ENCODE measurements around the gene NHLRC4. TPM values are rescaled to one million over a fixed set of nuclear protein-coding genes. Genes with fewer than 3 reads are reported as not detected.

Gene NHLRC4
- total and polyA plus RNA-seq, 2 of the 4 experiments (the other 2 are of a cell fraction), result 0.72 to 0.84 TPM

DNA sequence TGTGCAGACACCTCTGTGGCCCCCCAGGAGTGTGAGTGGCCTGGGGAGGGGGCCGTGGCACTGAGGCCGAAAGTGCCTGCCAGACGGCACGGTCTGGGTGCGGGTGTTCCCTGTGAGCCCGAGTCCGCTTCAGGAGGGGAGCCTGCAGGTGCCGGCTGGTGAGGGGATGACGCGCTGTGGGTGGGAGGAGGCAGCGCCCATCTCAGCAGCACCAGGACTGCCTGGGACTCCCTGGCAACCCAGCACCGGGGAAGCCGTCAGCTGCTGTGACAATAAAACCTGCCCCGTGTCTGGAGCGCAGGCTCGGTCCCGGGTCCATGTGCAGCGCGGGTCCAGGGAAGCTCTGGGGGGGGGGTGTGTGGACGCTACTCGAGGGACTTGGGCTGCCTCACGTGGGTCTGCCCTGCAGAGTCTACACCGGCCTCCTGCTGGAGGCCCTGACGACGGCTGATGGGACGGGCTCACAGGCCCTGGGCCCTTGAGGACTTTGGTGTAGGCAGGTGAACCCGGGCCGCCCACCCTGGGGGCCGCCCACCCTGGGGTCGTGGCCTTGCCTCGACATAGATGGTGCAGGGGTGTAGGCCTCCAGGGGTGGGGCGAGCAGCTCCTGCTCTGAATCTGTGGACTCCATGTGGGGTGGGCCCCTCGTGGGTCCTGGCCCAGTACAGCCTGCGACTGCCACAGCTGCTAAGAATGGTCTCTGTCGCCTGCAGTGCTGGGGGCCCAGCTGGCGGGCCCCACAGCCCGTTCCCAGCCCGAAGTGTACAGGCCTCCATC, 17.2 kb downstream of the NHLRC4 start:
- no TSS peak for BruUV-seq (replicated peaks)
- ATAC-seq (ENCODE audit: low read depth) (no peak), DNase-seq (no peak)
- 58% methylated on average over 8 of the region's 38 CpGs; no CpG with 5 or more reads in 1 of the 2 experiments for WGBS, 2 experiments (ENCODE audit: extremely low coverage in 2 of 2, insufficient read length in 1 of 2)
- Histone ChIP-seq H4K91ac (ENCODE audit: insufficient read depth, low read depth, low read length) (no peak overlapping the region), H3K79me1 (ENCODE audit: low read depth in 1 of 2, low read length in 2 of 2) (peaks cover 9 to 27% of the 10 kb centered on the region in 2 experiments; a peak in 3 of 4 replicates), H3K4me2 (ENCODE audit: low read depth, low read length) (no peak overlapping the region), H3K27me3 (ENCODE audit: control insufficient read depth, insufficient read depth, low read length) (no peaks in the 10 kb centered on the region), H2AFZ (replicated peaks; ENCODE audit: low read length, poor library complexity) (peak overlapping the region; percentile 43), H2BK20ac (ENCODE audit: low read depth, low read length) (no peak overlapping the region), H3K56ac (ENCODE audit: extremely low read depth, insufficient read depth, low read length) (no peak overlapping the region), H3K9ac (ENCODE audit: low read depth, low read length) (no peak overlapping the region), H3K9me1 (ENCODE audit: insufficient read depth, low read length) (peaks cover 9% of the 10 kb centered on the region; the same call in 1 of the 2 replicates), H3K9me3 (ENCODE audit: control insufficient read depth, insufficient read depth, low read length) (no peaks in the 10 kb centered on the region), H3K14ac (replicated peaks; ENCODE audit: low read depth, low read length) (no peak overlapping the region), H4K20me1 (ENCODE audit: insufficient read depth, low read length) (peaks cover 6% of the 10 kb centered on the region; the same call in 1 of the 2 replicates), H2AK9ac (replicated peaks; ENCODE audit: low read depth, low read length, poor library complexity) (no peak overlapping the region), H2BK5ac (ENCODE audit: low read depth, low read length, poor library complexity, severe bottlenecking) (no peak overlapping the region), H3K36me3 (ENCODE audit: control insufficient read depth, insufficient read depth, low read length) (peaks cover 7% of the 10 kb centered on the region; the same call in 1 of the 2 replicates), H2BK15ac (ENCODE audit: low read depth, low read length) (no peak overlapping the region), H3K4ac (ENCODE audit: low read depth, low read length) (no peak overlapping the region), H3K4me1 (ENCODE audit: control insufficient read depth, insufficient read depth, low read length) (peaks cover 11% of the 10 kb centered on the region), H4K8ac (ENCODE audit: low read depth in 2 of 2, low read length in 2 of 2) (no peak overlapping the region), H2AK5ac (ENCODE audit: low read depth, low read length) (no peak overlapping the region; the same call in 1 of the 2 replicates), H3K27ac (ENCODE audit: insufficient read depth, low read length) (no peak overlapping the region), H3K4me3 (ENCODE audit: insufficient read depth, low read depth, low read length) (no peak overlapping the region), H3K18ac (ENCODE audit: low read depth, low read length) (no peak overlapping the region), H4K5ac (ENCODE audit: low read depth, low read length) (no peak overlapping the region), H3K23ac (ENCODE audit: low read depth, low read length) (no peak overlapping the region), H2BK120ac (ENCODE audit: low read depth, low read length) (no peak overlapping the region)
- intact Hi-C loops (cut with micrococcal nuclease) (no loop called here), in situ Hi-C loops (cut with MboI; ENCODE audit: low sequenced_read_pairs) (no loop called here), dilution Hi-C loops (cut with HindIII; ENCODE audit: low sequenced_read_pairs, unreplicated experiment) (no loop called here)
- CTCF ChIA-PET, result no interaction called here
- POLR2A ChIA-PET (ENCODE audit: unreplicated experiment), result no interaction called here
- TF ChIP-seq, protein P1, sequence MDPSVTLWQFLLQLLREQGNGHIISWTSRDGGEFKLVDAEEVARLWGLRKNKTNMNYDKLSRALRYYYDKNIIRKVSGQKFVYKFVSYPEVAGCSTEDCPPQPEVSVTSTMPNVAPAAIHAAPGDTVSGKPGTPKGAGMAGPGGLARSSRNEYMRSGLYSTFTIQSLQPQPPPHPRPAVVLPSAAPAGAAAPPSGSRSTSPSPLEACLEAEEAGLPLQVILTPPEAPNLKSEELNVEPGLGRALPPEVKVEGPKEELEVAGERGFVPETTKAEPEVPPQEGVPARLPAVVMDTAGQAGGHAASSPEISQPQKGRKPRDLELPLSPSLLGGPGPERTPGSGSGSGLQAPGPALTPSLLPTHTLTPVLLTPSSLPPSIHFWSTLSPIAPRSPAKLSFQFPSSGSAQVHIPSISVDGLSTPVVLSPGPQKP (IDR thresholded peaks at IDR 0.05; ENCODE audit: borderline replicate concordance, low read depth, low read length), result no peak
- TF ChIP-seq FOS (IDR thresholded peaks at IDR 0.05; ENCODE audit: low read depth, low read length) (no peak), MAFK (IDR thresholded peaks at IDR 0.05; ENCODE audit: low read depth, low read length) (no peak), RCOR1 (IDR thresholded peaks at IDR 0.05; ENCODE audit: insufficient replicate concordance, low read length) (no peak), NFE2L2 (IDR thresholded peaks at IDR 0.05; ENCODE audit: low read depth, low read length) (no peak), BHLHE40 (IDR thresholded peaks at IDR 0.05; ENCODE audit: low read depth, low read length) (no peak), SMC3 (IDR thresholded peaks at IDR 0.05; ENCODE audit: low read depth, low read length) (no peak), CEBPB (IDR thresholded peaks at IDR 0.05; ENCODE audit: low read depth, low read length) (no peak), RAD21 (IDR thresholded peaks at IDR 0.05; ENCODE audit: low read length) (no peak), CHD1 (IDR thresholded peaks at IDR 0.05; ENCODE audit: low read depth, low read length) (no peak), RFX5 (IDR thresholded peaks at IDR 0.05; ENCODE audit: low read depth, low read length) (no peak), MAZ (IDR thresholded peaks at IDR 0.05; ENCODE audit: borderline replicate concordance, low read depth, low read length) (no peak), POLR2A (IDR thresholded peaks at IDR 0.05; ENCODE audit: low read depth, low read length) (no peak)
- TF ChIP-seq, protein P2, sequence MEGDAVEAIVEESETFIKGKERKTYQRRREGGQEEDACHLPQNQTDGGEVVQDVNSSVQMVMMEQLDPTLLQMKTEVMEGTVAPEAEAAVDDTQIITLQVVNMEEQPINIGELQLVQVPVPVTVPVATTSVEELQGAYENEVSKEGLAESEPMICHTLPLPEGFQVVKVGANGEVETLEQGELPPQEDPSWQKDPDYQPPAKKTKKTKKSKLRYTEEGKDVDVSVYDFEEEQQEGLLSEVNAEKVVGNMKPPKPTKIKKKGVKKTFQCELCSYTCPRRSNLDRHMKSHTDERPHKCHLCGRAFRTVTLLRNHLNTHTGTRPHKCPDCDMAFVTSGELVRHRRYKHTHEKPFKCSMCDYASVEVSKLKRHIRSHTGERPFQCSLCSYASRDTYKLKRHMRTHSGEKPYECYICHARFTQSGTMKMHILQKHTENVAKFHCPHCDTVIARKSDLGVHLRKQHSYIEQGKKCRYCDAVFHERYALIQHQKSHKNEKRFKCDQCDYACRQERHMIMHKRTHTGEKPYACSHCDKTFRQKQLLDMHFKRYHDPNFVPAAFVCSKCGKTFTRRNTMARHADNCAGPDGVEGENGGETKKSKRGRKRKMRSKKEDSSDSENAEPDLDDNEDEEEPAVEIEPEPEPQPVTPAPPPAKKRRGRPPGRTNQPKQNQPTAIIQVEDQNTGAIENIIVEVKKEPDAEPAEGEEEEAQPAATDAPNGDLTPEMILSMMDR (conservative IDR thresholded peaks at IDR 0.05; ENCODE audit: low read depth, low read length), result no peak
- TF ChIP-seq, protein P3, sequence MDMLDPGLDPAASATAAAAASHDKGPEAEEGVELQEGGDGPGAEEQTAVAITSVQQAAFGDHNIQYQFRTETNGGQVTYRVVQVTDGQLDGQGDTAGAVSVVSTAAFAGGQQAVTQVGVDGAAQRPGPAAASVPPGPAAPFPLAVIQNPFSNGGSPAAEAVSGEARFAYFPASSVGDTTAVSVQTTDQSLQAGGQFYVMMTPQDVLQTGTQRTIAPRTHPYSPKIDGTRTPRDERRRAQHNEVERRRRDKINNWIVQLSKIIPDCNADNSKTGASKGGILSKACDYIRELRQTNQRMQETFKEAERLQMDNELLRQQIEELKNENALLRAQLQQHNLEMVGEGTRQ (IDR thresholded peaks at IDR 0.05; ENCODE audit: low read depth, low read length), result no peak
